NCI-H460 (cell line): ENCODE measurements around the gene COL2A1. TPM values are rescaled to one million over a fixed set of nuclear protein-coding genes. Genes with fewer than 3 reads are reported as not detected.

Experiments
- total RNA-seq: library from RNA; depleted of rRNA; stranded (reverse); fragments of >200 nt; shearing (Covaris generic); gene quantifications from 2 replicates; pipeline ENCODE4 v1.2.3, GENCODE V29; 2014; rRNA removed

The COL2A1 gene
- total RNA-seq, 1 experiment from 2014 or later: 4.0 TPM

Other genes starting within 250 kb of the COL2A1 start
- gene RAPGEF3, start 245.6 kb downstream of the COL2A1 start, total RNA-seq: 7.6 and 10.8 TPM in 2 replicates
- gene SLC48A1, start 231.2 kb downstream of the COL2A1 start, total RNA-seq: 111 and 123 TPM in 2 replicates
- 16.5 and 17.2 TPM in 2 replicates for gene HDAC7, start 184.6 kb downstream of the COL2A1 start, total RNA-seq
- 2.4 TPM in 2 replicates for gene VDR, start 99.5 kb downstream of the COL2A1 start, total RNA-seq
- 191 and 195 TPM in 2 replicates for gene TMEM106C, start 40.9 kb downstream of the COL2A1 start, total RNA-seq
- gene SENP1, start 101.6 kb upstream of the COL2A1 start, total RNA-seq: 27.3 and 30.2 TPM in 2 replicates
- gene PFKM, start 114.9 kb upstream of the COL2A1 start, total RNA-seq: 86.0 and 103 TPM in 2 replicates
- gene ASB8, start 153.0 kb upstream of the COL2A1 start, total RNA-seq: 20.5 and 27.2 TPM in 2 replicates
- 0.45 and 1.1 TPM in 2 replicates for gene CCDC184, start 179.2 kb upstream of the COL2A1 start, total RNA-seq
- gene OR10AD1, start 198.8 kb upstream of the COL2A1 start, total RNA-seq: not detected in 2 replicates